NCI-H226 (cell line): ENCODE measurements around the gene PAX6.

Source experiments
- DNase-seq: peaks from one replicate; pipeline ENCODE4 v3.0.0-alpha.2; 2015

The PAX6 gene

DNA sequence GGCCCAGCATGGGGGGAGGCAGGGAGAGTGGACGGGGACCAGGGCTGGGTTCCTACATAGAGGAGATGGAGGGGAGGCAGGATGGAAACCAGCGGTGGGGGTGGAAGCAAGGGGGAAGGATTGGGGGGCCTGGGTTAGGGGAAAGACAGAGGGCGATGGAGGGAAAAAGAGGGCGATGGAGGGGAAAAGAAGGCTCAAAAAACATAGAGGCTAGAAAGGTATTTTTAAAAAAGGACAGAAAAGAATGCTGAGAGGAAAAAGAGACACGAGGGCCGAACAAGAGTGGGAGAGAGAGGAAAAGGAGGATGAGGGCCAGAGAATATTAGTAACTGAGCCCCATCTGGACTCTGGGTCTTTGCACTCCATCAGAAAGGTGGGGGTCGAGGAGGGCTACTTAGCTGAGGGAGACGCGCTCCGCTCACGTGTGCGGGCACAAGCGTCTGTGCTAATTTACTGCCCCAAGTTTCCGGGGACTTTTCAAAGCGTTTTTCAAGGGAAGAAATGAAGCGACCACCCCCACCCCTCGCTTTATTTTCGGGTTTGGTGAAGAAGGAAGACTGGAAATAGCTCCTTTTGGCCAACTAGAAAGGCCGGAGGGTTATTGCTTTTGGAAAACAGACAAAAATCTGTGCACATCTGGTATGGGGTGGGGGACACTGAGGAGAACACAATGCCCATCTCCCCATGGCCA is 14.5 kb downstream of the PAX6 start:
- no peak for DNase-seq

- DNase-seq, result no peak
These were observed 15.2 kb downstream of the PAX6 start for GRCh38 chr11:31795706-31796498.

GRCh38 chr11:31794548-31794947 is 16.6 kb downstream of the PAX6 start:
- no peak for DNase-seq

GRCh38 chr11:31793264-31793663 is 17.9 kb downstream of the PAX6 start:
- no peak for DNase-seq

- no peak for DNase-seq
These were observed 18.7 kb downstream of the PAX6 start for GRCh38 chr11:31792456-31792855.

- no peak for DNase-seq
These were observed 19.1 kb downstream of the PAX6 start for GRCh38 chr11:31792036-31792435.

DNA sequence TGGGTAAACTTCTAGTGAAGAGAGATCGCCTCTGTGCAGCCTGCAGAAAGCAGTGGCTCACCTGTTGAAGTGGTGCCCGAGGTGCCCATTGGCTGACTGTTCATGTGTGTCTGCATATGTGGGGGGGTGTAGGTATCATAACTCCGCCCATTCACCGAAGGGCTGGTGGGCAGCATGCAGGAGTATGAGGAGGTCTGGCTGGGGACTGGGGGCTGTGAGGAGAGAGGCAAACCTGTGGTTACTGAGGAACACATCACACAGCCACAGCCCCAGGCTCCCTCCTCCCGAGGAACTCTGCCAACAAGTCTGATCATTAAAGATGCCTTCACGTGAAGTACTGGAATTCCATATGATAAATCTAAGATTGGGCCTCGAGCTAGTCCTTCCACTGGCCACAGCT is 20.5 kb downstream of the PAX6 start:
- DNase-seq, result no peak

- no peak for DNase-seq
These were observed 23.0 kb downstream of the PAX6 start for GRCh38 chr11:31788085-31788484.

DNA sequence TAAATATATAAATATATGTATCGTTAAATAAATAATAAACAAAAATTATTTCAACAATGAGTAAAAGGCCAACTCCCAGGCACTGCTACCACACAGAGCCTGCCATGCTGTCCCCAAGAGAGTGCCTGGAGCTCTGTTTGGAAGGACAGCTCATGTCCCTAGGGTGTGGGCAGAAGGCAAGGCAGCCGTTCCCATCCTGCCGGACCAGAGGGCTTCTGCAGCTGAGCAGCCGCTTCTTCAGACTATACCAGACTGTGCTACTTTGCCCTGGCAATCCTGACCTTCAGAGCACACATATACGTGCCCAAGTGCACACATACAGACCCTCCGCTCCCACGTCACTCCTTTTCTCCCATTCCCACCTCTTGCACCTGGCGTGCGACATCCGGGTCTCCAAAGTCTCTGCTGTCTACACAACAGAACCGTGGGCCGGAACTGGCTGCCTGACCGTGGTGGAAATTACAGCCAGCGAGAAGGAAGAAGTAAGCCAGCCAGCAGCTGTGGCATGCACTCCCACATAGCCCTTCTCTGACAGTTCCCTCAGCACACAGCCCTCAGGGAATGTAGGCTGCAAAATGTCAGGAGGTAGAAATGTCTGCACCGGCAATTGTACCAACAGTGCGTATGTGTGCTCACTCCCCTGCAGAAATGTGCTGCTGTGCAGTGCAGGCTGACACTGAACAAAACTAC is 24.0 kb downstream of the PAX6 start:
- no peak for DNase-seq

DNA sequence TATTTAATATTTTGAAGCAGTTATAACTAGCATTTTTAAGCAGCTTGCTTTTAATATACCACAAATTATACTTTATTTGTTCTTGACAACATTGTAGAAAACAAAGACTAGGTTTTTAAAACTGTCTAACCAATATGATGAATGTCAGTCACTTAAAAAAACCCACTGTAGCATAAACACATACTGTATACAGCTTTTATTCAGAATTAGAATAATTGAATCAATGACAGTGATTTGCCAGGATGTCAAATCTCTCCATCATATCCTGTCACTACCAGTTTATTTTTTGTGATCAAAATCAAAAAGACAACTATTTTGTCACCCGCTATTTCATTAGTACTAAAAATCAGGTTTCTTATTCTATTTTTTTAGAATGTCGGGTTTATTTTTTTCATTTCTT is 26.5 kb downstream of the PAX6 start:
- no peak for DNase-seq

DNA sequence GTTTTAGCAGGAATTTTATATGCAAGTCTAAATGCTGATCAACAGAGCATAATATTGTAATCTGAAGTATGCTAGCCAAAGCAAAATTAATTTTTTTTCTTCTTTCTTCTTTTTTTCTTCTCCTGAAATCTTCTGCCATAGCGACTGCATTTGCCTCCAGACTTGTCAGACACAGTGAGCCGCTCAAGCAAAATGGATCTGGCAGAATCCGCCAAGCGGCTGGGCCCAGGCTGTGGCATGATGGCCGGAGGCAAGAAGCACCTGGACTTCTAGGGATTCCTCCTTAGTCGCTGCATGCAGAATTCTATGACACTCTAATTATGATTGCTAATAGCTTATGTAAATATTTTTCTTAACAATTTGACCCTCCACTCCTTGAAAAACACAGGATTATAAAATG is 27.9 kb downstream of the PAX6 start:
- DNase-seq, result no peak

- no peak for DNase-seq
These were observed 28.9 kb downstream of the PAX6 start for GRCh38 chr11:31782257-31782656.

GRCh38 chr11:31780480-31780971 is 30.6 kb downstream of the PAX6 start:
- no peak for DNase-seq

DNA sequence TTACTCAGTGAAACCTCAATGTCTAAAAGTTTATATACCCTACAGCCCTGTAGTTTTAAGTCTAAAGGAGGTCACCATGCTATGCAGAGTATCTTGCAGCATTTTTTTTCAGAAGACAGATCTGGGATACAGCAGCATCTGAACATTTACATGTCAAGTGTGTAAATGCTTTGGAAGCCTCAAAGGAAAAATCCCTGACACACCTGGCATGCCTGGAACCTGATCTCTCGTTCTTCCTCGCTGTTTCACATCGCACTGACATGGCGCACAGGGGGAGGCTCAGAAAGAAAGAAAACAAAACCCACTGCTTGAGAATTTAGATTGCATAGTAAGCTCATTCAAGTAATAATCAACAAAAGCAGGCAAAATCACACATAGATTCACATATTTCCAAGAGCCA is 31.0 kb downstream of the PAX6 start:
- DNase-seq, result no peak

DNA sequence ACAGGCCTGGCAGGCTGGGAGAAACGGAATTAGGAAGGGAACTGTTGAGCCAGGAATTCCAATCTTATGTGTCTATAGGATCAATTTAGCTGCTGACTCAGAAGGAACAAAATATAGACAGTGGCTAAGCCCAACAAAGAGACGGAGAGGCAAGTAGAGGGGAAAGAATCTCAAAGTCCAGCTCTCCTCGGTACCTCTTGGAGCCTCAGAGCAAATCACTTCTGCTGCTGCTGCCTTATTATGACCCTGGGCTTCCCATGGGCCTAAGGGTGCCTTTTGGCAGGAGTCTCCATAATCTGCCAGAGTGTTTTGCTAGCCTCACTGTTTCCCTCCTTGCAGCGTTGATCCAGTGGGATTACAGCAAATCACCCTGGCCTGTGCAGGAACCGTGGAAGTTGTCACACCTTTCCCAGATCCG is 31.7 kb downstream of the PAX6 start:
- DNase-seq, result no peak

DNA sequence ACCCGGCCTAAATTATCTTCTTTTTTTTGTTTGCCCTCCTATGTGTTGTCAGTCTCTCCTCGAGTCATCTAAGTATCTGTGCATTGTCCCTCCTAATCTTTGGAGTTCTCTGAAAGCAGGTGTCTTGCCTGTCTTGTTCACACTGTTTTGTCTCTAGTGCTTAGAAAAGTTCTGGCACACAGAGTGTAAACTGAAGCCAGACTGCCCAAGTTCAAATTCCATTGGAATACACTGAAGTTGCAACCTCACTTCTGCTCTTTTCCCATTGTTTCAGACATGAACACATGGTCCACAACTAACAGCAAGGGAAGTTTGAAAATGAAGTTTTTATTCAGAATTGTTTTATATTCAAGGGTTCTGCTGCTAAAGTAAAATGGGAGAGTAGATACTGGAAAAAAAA is 38.7 kb downstream of the PAX6 start:
- no peak for DNase-seq

- DNase-seq, result no peak
These were observed 41.0 kb downstream of the PAX6 start for GRCh38 chr11:31770011-31770700.

- DNase-seq, result no peak
These were observed 42.1 kb downstream of the PAX6 start for GRCh38 chr11:31768749-31769640.

- DNase-seq, result no peak
These were observed 43.4 kb downstream of the PAX6 start for GRCh38 chr11:31767685-31768084.

DNA sequence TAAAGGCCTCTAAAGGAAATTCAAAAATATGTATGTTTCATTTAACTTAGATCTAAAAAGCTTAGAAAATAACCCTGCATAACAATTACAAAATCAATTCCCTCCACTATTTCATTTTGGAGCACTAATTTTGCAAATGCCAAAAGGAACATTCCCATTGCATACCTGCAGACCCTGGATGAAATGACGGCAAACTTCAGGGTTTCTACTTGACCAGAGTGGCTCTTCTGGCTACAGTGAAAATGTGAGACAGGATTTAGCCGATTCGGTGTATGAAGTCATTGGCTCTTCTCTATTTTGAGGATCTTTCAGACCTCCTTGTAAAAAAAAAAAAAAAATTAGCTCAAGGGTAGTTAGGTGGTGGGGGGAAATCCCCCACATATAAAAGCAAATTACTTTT is 44.1 kb downstream of the PAX6 start:
- no peak for DNase-seq

GRCh38 chr11:31764766-31765165 is 46.4 kb downstream of the PAX6 start:
- DNase-seq, result no peak

DNA sequence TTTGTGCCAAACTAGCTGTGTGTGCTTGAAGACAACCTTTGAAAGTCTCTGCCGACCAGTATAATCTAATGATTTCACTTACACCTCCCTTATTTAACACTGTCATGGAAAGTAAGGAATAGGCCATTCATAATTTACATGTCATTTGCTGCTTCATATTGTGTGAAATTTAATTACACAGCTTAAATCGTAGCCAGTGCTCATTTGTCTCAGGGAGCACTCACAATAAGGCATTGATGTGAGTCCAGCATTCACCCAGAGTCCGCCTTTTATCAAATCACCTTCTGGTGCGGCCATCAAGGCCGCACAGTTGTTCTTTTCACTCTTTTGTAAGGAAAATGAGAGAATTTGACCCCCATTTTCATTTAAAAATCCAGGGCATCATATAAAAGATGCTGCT is 46.9 kb downstream of the PAX6 start:
- no peak for DNase-seq
